Muscle layer of colon (tissue), 2 donors: ENCODE data around the gene P3H2.
"Not testable (repeated sequence)": the region's sequence is repeated elsewhere in the genome, so short reads cannot be mapped to it uniquely, and the experiment has no call there.

Source experiments
- H3K27ac ChIP-seq: one replicate; pipeline ENCODE4 v1.7.0; 2013; ENCODE audit warnings: low read depth, mild to moderate bottlenecking, low read length, moderate library complexity
- H3K27me3 ChIP-seq, 2 donors: one replicate each; pipeline ENCODE4 v1.7.0; 2013; ENCODE audit warnings: low read length in 2 of 2, mild to moderate bottlenecking in 2 of 2; ENCODE audit not compliant: insufficient read depth in 2 of 2, control insufficient read depth in 1 of 2
- H3K36me3 ChIP-seq: one replicate; pipeline ENCODE4 v1.7.0; 2013; ENCODE audit warnings: mild to moderate bottlenecking, low read length; ENCODE audit not compliant: insufficient read depth
- H3K4me1 ChIP-seq: one replicate; pipeline ENCODE4 v1.7.0; 2013; ENCODE audit warnings: mild to moderate bottlenecking, low read length; ENCODE audit not compliant: insufficient read depth
- H3K4me3 ChIP-seq, 2 donors: one replicate each; pipeline ENCODE4 v1.7.0; 2013; ENCODE audit warnings: low read length in 2 of 2, low read depth in 1 of 2, mild to moderate bottlenecking in 1 of 2, moderate library complexity in 1 of 2
- H3K9ac ChIP-seq: one replicate; pipeline ENCODE4 v1.7.0; 2013; ENCODE audit warnings: low read length
- H3K9me3 ChIP-seq: one replicate; pipeline ENCODE4 v1.7.0; 2013; ENCODE audit warnings: mild to moderate bottlenecking, low read length
- donor health status: abdominal sarcoma.
- donor health status: Adenocarcinoma of cecum.

The P3H2 gene

DNA sequence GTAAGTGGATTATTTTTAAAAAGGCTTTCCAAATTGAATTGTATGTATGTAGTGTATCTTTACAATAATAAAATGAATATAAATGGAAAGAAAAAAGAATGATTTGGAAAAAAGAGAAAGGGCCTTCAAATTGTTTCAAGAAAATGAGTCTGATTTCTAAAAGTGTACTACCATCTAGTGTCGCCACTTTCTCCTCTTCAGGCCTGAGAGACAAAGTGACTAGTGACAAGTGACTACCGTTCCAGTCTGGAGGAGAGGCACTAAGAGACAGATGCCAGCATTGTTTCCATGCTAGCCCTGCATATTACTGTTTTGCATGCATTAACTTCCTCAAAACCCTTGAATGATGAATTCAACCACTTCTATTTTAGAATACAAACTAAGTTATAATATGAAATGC, 39.3 kb downstream of the P3H2 start:
- no peaks in the 10 kb centered on the region for H3K27me3 ChIP-seq
- no peaks in the 10 kb centered on the region for H3K36me3 ChIP-seq
- H3K4me1 ChIP-seq: peaks cover 16% of the 10 kb centered on the region
- no peak overlapping the region for H3K9ac ChIP-seq
- H3K27ac ChIP-seq: no peak overlapping the region
- H3K9me3 ChIP-seq: no peaks in the 10 kb centered on the region
- no peak overlapping the region for H3K4me3 ChIP-seq

DNA sequence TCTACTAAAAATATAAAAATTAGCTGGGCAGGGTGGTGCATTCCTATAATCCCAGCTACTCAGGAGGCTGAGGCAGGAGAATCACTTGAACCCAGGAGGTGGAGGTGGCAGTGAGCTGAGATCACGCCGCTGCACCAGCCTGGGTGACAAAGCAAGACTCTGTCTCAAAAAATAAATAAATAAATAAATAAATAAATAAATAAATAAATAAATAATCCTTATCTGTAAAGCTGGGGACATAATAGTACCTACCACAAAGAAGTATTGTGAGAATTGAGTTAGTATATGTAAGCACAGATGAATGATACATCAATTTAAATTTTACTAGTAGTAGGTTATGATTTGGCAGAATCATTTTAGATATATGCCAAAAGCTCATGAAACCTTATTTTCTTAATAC, 41.5 kb downstream of the P3H2 start:
- not testable (repeated sequence) for H3K4me3 ChIP-seq, H3K9ac ChIP-seq, H3K27ac ChIP-seq, H3K27me3 ChIP-seq, H3K9me3 ChIP-seq, H3K36me3 ChIP-seq
- peaks cover 24% of the 10 kb centered on the region for H3K4me1 ChIP-seq

GRCh38 chr3:190077395-190078045, 43.2 kb downstream of the P3H2 start:
- Histone ChIP-seq H3K36me3 (no peaks in the 10 kb centered on the region), H3K4me1 (peaks cover 29% of the 10 kb centered on the region), H3K9ac (no peak overlapping the region), H3K27ac (no peak overlapping the region), H3K4me3 (no peak overlapping the region), H3K9me3 (no peaks in the 10 kb centered on the region), H3K27me3 (no peaks in the 10 kb centered on the region)

GRCh38 chr3:190076601-190077394, 43.9 kb downstream of the P3H2 start:
- H3K27me3 ChIP-seq: no peaks in the 10 kb centered on the region
- H3K9me3 ChIP-seq: no peaks in the 10 kb centered on the region
- no peaks in the 10 kb centered on the region for H3K36me3 ChIP-seq
- H3K9ac ChIP-seq: no peak overlapping the region
- H3K27ac ChIP-seq: peak overlapping the region; percentile 38
- H3K4me3 ChIP-seq: no peak overlapping the region
- H3K4me1 ChIP-seq: peaks cover 29% of the 10 kb centered on the region

GRCh38 chr3:190076136-190076535, 44.6 kb downstream of the P3H2 start:
- Histone ChIP-seq H3K9ac (no peak overlapping the region), H3K9me3 (no peaks in the 10 kb centered on the region), H3K27me3 (no peaks in the 10 kb centered on the region), H3K4me3 (no peak overlapping the region), H3K27ac (no peak overlapping the region), H3K36me3 (no peaks in the 10 kb centered on the region), H3K4me1 (peaks cover 29% of the 10 kb centered on the region)

GRCh38 chr3:190074817-190075216, 45.9 kb downstream of the P3H2 start:
- H3K4me3 ChIP-seq: no peak overlapping the region
- H3K4me1 ChIP-seq: peaks cover 29% of the 10 kb centered on the region
- no peaks in the 10 kb centered on the region for H3K36me3 ChIP-seq
- H3K27ac ChIP-seq: no peak overlapping the region
- no peak overlapping the region for H3K9ac ChIP-seq
- no peaks in the 10 kb centered on the region for H3K27me3 ChIP-seq
- H3K9me3 ChIP-seq: no peaks in the 10 kb centered on the region

DNA sequence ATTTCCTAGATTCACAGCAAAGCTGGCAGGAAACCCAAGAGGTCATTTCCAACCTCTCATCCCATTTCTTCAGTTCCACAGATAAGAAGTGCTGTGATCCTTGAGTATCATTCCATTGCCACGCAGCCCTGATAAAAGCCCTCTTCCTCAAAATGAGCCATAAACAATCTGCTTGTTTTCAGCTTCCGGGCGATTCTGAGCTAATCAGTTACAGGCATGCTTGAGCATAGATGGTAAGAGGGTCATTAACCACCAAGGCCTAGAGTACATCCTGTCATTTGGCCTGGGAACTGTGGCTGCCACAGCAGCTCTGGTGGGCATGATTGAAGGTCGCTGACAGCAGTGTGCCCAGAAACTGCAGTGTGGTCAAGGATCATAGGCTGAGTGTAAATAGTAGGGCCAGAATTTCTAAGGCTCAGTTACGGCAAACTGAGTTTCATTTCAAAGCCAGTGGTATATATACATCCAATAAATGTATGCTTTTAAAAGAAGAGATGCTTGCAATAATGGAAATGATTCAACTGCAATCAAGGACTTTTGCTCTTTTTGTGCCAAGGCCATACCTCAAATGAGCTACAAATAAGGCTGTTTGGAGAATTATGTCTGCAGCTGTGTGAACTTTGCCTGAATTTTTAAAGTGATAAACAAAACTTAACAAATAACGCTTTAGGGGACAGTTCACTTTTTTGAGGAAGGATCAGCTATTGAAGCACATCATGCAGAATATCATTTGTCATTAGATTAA, 47.3 kb downstream of the P3H2 start:
- no peaks in the 10 kb centered on the region for H3K36me3 ChIP-seq
- H3K4me1 ChIP-seq: peaks cover 29% of the 10 kb centered on the region
- no peaks in the 10 kb centered on the region for H3K9me3 ChIP-seq
- no peak overlapping the region for H3K27ac ChIP-seq
- H3K27me3 ChIP-seq: no peaks in the 10 kb centered on the region
- H3K9ac ChIP-seq: no peak overlapping the region
- H3K4me3 ChIP-seq: no peak overlapping the region

GRCh38 chr3:190072856-190073255, 47.8 kb downstream of the P3H2 start:
- H3K36me3 ChIP-seq: no peaks in the 10 kb centered on the region
- H3K27me3 ChIP-seq: no peaks in the 10 kb centered on the region
- no peak overlapping the region for H3K27ac ChIP-seq
- H3K9ac ChIP-seq: no peak overlapping the region
- no peak overlapping the region for H3K4me3 ChIP-seq
- H3K9me3 ChIP-seq: no peaks in the 10 kb centered on the region
- peaks cover 27% of the 10 kb centered on the region for H3K4me1 ChIP-seq

DNA sequence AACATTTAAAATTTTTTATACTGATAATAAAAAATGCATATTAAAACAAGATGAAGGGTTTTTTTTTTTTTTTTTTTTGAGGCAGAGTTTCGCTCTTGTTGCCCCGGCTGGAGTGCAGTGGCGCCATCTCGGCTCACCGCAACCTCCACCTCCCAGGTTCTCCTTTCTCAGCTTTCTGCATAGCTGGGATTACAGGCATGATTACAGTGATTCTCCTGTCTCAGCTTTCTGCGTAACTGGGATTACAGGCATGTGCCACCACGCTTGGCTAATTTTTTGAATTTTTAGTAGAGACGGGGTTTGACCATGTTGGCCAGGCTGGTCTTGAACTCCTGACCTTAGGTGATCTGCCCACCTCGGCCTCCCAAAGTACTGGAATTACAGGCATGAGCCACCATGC, 48.8 kb downstream of the P3H2 start:
- H3K27ac ChIP-seq, H3K27me3 ChIP-seq, H3K4me3 ChIP-seq, H3K9ac ChIP-seq, H3K36me3 ChIP-seq, H3K9me3 ChIP-seq: not testable (repeated sequence)
- H3K4me1 ChIP-seq: peaks cover 18% of the 10 kb centered on the region

GRCh38 chr3:190070622-190071347, 49.9 kb downstream of the P3H2 start:
- no peak overlapping the region for H3K4me3 ChIP-seq
- no peaks in the 10 kb centered on the region for H3K9me3 ChIP-seq
- peaks cover 6% of the 10 kb centered on the region for H3K4me1 ChIP-seq
- H3K9ac ChIP-seq: no peak overlapping the region
- no peaks in the 10 kb centered on the region for H3K27me3 ChIP-seq
- H3K36me3 ChIP-seq: no peaks in the 10 kb centered on the region
- no peak overlapping the region for H3K27ac ChIP-seq

GRCh38 chr3:190065204-190065603, 55.5 kb downstream of the P3H2 start:
- H3K36me3 ChIP-seq: no peaks in the 10 kb centered on the region
- peaks cover 14% of the 10 kb centered on the region for H3K4me1 ChIP-seq
- no peak overlapping the region for H3K4me3 ChIP-seq
- no peaks in the 10 kb centered on the region for H3K27me3 ChIP-seq
- no peak overlapping the region for H3K9ac ChIP-seq
- H3K9me3 ChIP-seq: no peaks in the 10 kb centered on the region
- no peak overlapping the region for H3K27ac ChIP-seq
